Measurements from ENCODE around the gene TM4SF4.

TM4SF4 gene

DNA sequence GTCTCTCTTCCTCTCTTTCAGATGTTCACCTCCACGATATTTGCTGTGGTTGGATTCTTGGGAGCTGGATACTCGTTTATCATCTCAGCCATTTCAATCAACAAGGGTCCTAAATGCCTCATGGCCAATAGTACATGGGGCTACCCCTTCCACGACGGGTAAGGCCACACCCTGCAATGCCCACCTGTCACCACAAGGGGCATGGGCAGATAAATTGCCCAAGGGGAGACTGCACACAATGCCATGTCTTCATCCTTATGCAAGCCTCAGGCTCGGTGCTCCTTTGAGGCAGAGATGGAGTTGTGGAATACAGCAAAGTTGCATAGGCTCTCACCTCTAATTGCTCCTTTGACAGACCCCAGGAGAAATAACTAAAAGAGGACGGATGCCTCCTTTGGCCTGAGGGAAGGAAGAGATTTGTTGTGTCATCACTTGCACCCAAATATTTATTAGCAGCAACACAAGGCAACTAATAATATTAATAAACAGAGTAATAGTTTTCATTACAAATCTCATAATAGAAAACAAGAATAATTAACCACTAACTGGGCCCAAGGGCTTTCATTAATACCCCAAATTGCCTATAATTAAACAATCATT lies 13.2 kb downstream of the TM4SF4 start:
- no peak for DNase-seq (ENCODE audit: low spot score)
- in situ Hi-C loops (cut with MboI; ENCODE audit: low pct_unique_long_range_greater_than_20kb, low sequenced_read_pairs, unreplicated experiment): no loop called here
- peak; percentile 52 for TF ChIP-seq CTCF (IDR thresholded peaks at IDR 0.05; ENCODE audit: extremely low read depth, insufficient read depth, missing control alignments)

DNA sequence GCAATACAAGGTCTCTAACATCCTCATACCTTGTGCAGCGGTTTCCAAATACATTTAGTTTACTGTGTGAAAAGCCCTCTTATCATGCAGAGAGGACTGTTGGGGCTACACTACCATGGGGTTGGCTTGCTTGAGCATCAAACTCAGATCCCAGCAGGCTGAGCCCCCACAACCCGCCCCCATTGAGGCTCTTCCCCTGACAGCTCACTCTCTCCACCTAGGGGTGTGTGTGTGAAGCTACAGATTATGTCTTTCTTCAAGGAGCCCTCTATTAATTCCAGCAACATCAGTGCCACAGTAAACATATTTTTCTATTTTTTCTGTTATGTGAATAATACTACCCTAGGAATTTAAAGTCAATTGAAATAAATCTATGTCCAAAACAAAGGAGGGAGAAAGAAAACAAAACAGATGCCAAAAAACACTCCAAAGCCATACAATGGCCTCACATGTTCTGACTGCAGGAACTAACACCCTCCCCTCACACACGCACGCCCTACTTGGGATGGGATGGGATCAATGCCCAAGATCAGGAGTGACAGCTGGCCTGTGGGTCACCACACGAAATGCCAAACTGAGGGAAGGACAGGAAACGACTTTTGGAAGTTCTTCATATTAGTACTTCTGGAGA lies 14.7 kb downstream of the TM4SF4 start:
- in situ Hi-C loops (cut with MboI; ENCODE audit: low pct_unique_long_range_greater_than_20kb, low sequenced_read_pairs, unreplicated experiment): no loop called here
- TF ChIP-seq CTCF (IDR thresholded peaks at IDR 0.05; ENCODE audit: extremely low read depth, insufficient read depth, missing control alignments): peak; percentile 44
- no peak for DNase-seq (ENCODE audit: low spot score)

DNA sequence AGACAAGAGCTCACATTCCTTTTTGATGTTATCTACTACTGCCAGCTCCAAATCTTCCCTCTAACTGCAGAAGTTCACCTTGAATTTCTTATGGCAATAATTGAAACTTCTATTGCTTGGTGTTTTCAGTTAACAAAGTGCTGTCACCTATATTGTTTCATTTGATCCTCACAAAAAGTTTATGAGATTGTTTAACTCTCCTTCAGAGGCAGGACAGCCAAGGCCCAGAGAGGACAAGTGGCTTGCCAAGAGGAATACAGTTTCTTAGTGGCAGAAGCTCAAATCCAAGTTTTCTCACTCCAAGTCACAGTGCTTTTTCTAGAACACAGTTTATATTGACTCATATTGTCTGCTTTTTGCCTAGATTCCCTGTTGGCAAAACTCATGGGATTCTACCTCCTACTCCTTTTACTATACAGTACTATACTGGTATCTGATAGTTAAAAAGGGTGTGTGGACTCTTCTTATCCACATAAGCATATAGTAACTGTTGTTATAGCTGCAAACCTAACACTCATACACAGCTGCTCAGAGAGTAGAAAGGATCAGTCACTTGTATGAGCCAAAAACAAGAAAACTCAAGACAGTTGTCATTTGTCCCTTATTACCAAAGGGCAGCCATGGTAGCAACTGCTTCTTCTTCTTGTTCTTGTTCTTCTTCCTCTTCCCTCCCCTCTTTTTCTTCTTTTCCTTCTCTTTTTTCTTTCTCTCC lies 15.9 kb downstream of the TM4SF4 start:
- no peak for DNase-seq (ENCODE audit: low spot score)
- in situ Hi-C loops (cut with MboI; ENCODE audit: low pct_unique_long_range_greater_than_20kb, low sequenced_read_pairs, unreplicated experiment): no loop called here
- TF ChIP-seq CTCF (IDR thresholded peaks at IDR 0.05; ENCODE audit: extremely low read depth, insufficient read depth, missing control alignments): no peak

- in situ Hi-C loops (cut with MboI; ENCODE audit: low pct_unique_long_range_greater_than_20kb, low sequenced_read_pairs, unreplicated experiment): no loop called here
- DNase-seq (ENCODE audit: low spot score): no peak
- TF ChIP-seq CTCF (IDR thresholded peaks at IDR 0.05; ENCODE audit: extremely low read depth, insufficient read depth, missing control alignments): no peak
Observed at GRCh38 chr3:149493315-149494021, 19.0 kb downstream of the TM4SF4 start.

GRCh38 chr3:149494022-149494758 lies 19.7 kb downstream of the TM4SF4 start:
- in situ Hi-C loops (cut with MboI; ENCODE audit: low pct_unique_long_range_greater_than_20kb, low sequenced_read_pairs, unreplicated experiment): no loop called here
- peak; percentile 44 for DNase-seq (ENCODE audit: low spot score)
- TF ChIP-seq CTCF (IDR thresholded peaks at IDR 0.05; ENCODE audit: extremely low read depth, insufficient read depth, missing control alignments): peak; percentile 73

Measured in GM13977 (cell line).